ENCODE data around the gene CEP170B. TPM values are rescaled to one million over a fixed set of nuclear protein-coding genes. Genes with fewer than 3 reads are reported as not detected.

Gene CEP170B
- total and polyA plus RNA-seq, 2 donors (not counting 1 experiment from before 2014, with no cell fraction given): 0.16 to 0.59 TPM

DNA sequence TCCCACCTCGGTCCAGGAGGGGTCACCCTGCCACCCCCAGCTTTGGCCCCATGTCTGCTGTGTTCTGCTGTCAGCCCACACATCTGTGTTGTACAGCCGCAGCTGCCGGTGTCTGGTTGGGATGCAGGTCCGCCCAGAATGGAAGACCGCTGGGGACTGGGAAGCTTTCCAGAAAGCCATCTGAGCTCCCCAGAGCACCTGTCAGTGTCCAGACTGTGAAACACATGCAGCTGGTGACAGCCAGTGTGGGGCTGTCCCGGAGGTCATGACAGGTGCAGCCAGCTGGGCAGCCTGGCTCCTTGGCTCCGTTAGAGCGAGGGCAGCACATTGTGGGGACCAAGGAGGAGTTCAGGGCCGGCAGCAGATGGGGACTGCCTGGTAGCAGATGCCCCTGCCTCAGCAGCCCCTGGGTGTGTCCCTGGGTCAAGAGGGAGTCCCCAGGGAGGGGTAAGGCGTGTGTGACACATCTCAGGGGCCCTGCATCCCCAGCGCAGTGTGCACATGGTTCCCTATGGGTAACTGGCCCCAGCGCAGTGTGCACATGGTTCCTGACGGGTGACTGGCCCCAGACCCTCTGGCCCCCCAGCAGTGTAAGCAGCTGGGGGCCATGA lies 16.4 kb downstream of the CEP170B start:
- Histone ChIP-seq H3K9me3 (ENCODE audit: control extremely low read depth in 1 of 3, control insufficient read depth in 2 of 3, insufficient read depth in 1 of 3, low read length in 2 of 3) (peaks cover 0 to 6% (median 0%) of the 10 kb centered on the region in 3 donors), H3K27me3 (replicated peaks in 1 of 4; ENCODE audit: control extremely low read depth in 1 of 4, control insufficient read depth in 3 of 4, insufficient read depth in 4 of 4, low read length in 3 of 4) (no peaks in the 10 kb centered on the region), H3K27ac (ENCODE audit: low read length in 2 of 2) (no peak overlapping the region), H4K20me1 (ENCODE audit: control insufficient read depth, insufficient read depth, low read length, poor library complexity, severe bottlenecking) (no peaks in the 10 kb centered on the region), H2AFZ (ENCODE audit: insufficient read depth, low read depth, low read length, poor library complexity, severe bottlenecking) (no peak overlapping the region), H3K4me2 (replicated peaks; ENCODE audit: low read depth, low read length, poor library complexity, severe bottlenecking) (no peak overlapping the region), H3K4me1 (ENCODE audit: control insufficient read depth in 2 of 2, insufficient read depth in 2 of 2, low read length in 2 of 2) (no peaks in the 10 kb centered on the region), H3K9ac (ENCODE audit: low read length) (no peak overlapping the region), H3K36me3 (replicated peaks in 1 of 2; ENCODE audit: control extremely low read depth in 1 of 2, control insufficient read depth in 1 of 2, extremely low read depth in 1 of 2, insufficient read depth in 2 of 2, low read length in 1 of 2) (no peaks in the 10 kb centered on the region), H3K79me2 (ENCODE audit: control insufficient read depth, insufficient read depth, low read length) (no peaks in the 10 kb centered on the region), H3K4me3 (ENCODE audit: control extremely low read depth in 1 of 5, extremely low read depth in 1 of 5, insufficient read depth in 1 of 5, low read depth in 2 of 5, low read length in 4 of 5) (no peak overlapping the region)
- H3K4me1 Mint-ChIP-seq: no peaks in the 10 kb centered on the region
- intact Hi-C loops (cut with micrococcal nuclease): no loop called here
- no peak overlapping the region for H3K4me3 Mint-ChIP-seq
- H3K9me3 Mint-ChIP-seq (ENCODE audit: insufficient read depth): no peaks in the 10 kb centered on the region
- no peak for DNase-seq
- 78% methylated on average over 12 of the region's 13 CpGs for WGBS (ENCODE audit: insufficient coverage)
- TF ChIP-seq, protein P1, sequence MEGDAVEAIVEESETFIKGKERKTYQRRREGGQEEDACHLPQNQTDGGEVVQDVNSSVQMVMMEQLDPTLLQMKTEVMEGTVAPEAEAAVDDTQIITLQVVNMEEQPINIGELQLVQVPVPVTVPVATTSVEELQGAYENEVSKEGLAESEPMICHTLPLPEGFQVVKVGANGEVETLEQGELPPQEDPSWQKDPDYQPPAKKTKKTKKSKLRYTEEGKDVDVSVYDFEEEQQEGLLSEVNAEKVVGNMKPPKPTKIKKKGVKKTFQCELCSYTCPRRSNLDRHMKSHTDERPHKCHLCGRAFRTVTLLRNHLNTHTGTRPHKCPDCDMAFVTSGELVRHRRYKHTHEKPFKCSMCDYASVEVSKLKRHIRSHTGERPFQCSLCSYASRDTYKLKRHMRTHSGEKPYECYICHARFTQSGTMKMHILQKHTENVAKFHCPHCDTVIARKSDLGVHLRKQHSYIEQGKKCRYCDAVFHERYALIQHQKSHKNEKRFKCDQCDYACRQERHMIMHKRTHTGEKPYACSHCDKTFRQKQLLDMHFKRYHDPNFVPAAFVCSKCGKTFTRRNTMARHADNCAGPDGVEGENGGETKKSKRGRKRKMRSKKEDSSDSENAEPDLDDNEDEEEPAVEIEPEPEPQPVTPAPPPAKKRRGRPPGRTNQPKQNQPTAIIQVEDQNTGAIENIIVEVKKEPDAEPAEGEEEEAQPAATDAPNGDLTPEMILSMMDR (IDR thresholded peaks at IDR 0.05): no peak
- no peak for TF ChIP-seq EZH2 (IDR thresholded peaks at IDR 0.05; ENCODE audit: borderline replicate concordance, insufficient read depth, low read depth, low read length, poor library complexity, severe bottlenecking)
- ChIA-PET CTCF (no interaction called here), POLR2A (no interaction called here)
- no peaks in the 10 kb centered on the region for H3K27me3 Mint-ChIP-seq
- no peak overlapping the region for H3K27ac Mint-ChIP-seq
- no peak for ATAC-seq (ENCODE audit: low read depth)

GRCh38 chr14:104882325-104882973 lies 17.4 kb downstream of the CEP170B start:
- H3K9me3 Mint-ChIP-seq (ENCODE audit: insufficient read depth): no peaks in the 10 kb centered on the region
- H2AFZ ChIP-seq (ENCODE audit: insufficient read depth, low read depth, low read length, poor library complexity, severe bottlenecking): no peak overlapping the region
- no peaks in the 10 kb centered on the region for H3K4me1 Mint-ChIP-seq
- H3K36me3 ChIP-seq (replicated peaks in 1 of 2; ENCODE audit: control extremely low read depth in 1 of 2, control insufficient read depth in 1 of 2, extremely low read depth in 1 of 2, insufficient read depth in 2 of 2, low read length in 1 of 2): no peaks in the 10 kb centered on the region
- H3K27ac Mint-ChIP-seq: no peak overlapping the region
- no peak overlapping the region for H3K4me3 Mint-ChIP-seq
- no peaks in the 10 kb centered on the region for H4K20me1 ChIP-seq (ENCODE audit: control insufficient read depth, insufficient read depth, low read length, poor library complexity, severe bottlenecking)
- no peaks in the 10 kb centered on the region for H3K4me1 ChIP-seq (ENCODE audit: control insufficient read depth in 2 of 2, insufficient read depth in 2 of 2, low read length in 2 of 2)
- ATAC-seq (ENCODE audit: low read depth) (peak; percentile 33), DNase-seq (no peak)
- H3K9ac ChIP-seq (ENCODE audit: low read length): no peak overlapping the region
- peaks cover 0 to 3% (median 0%) of the 10 kb centered on the region in 3 donors for H3K9me3 ChIP-seq (ENCODE audit: control extremely low read depth in 1 of 3, control insufficient read depth in 2 of 3, insufficient read depth in 1 of 3, low read length in 2 of 3)
- 70% methylated on average over 12 of the region's 13 CpGs for WGBS (ENCODE audit: insufficient coverage)
- no peak overlapping the region for H3K4me3 ChIP-seq (ENCODE audit: control extremely low read depth in 1 of 5, extremely low read depth in 1 of 5, insufficient read depth in 1 of 5, low read depth in 2 of 5, low read length in 4 of 5)
- no peak overlapping the region for H3K4me2 ChIP-seq (replicated peaks; ENCODE audit: low read depth, low read length, poor library complexity, severe bottlenecking)
- no peaks in the 10 kb centered on the region for H3K27me3 ChIP-seq (replicated peaks in 1 of 4; ENCODE audit: control extremely low read depth in 1 of 4, control insufficient read depth in 3 of 4, insufficient read depth in 4 of 4, low read length in 3 of 4)
- H3K27ac ChIP-seq (ENCODE audit: low read length in 2 of 2): no peak overlapping the region
- H3K27me3 Mint-ChIP-seq: no peaks in the 10 kb centered on the region
- POLR2A ChIA-PET: no interaction called here
- intact Hi-C loops (cut with micrococcal nuclease): no loop called here
- TF ChIP-seq, protein P1 (IDR thresholded peaks at IDR 0.05): no peak
- no peak for TF ChIP-seq EZH2 (IDR thresholded peaks at IDR 0.05; ENCODE audit: borderline replicate concordance, insufficient read depth, low read depth, low read length, poor library complexity, severe bottlenecking)
- CTCF ChIA-PET: no interaction called here
- H3K79me2 ChIP-seq (ENCODE audit: control insufficient read depth, insufficient read depth, low read length): no peaks in the 10 kb centered on the region
